ENCODE data around the gene MAN2A1.

DNA sequence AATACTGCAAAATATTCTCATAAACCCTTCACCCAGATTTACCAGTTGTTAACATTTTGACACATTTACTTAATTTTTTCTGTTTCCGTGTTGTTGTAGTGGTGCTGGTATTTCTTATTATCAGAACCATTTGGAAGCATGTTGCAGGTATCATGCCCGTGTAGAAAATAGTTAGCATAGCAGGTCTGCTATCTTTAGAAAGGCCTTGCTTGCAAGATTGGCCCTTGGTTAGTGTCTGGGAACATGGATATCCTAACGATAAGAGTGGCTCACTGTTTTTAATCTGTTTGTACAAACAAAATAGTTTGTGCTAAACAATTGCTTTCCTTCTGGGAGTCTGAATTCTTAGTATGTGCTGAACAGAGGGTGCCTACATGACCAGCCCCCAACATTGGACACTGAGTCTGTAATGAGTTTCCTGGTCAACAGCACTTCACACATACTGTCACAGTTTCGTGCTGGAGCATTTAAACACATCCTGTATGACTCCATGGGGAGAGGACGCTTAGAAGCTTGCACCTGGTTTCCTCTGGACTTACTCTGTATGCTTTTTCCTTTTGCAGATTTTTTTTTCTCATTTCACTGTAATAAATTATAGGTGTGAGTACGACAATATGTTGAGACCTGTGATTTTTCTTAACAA, 66.9 kb downstream of the MAN2A1 start:
- TF ChIP-seq EZH2 (IDR thresholded peaks at IDR 0.05; ENCODE audit: insufficient read depth, poor library complexity, severe bottlenecking) = no peak
- no peak for TF ChIP-seq EZH2phosphoT487 (IDR thresholded peaks at IDR 0.05; ENCODE audit: insufficient read depth, low read depth)
